Measurements from ENCODE around the gene OR4F15.

The OR4F15 gene

DNA sequence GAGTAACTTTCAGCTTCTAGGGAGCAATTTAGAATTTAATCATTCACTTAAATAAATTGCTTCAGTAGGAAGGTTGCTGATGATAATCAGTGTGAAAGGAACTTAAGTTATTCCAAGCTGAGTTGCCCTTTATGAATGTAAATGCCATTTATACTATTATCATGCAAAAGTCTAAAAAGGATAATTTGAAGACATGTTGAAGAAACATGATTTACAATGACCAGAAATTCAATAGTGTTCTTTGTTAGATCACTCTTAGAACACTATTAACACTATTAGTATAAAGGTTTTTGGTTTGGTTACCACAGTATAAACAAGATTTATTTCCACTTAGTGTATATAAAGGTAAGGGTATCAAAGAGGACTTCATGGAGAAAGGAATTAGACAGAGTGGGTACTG lies 7.1 kb upstream of the OR4F15 start:
- DNase-seq, result no peak

DNA sequence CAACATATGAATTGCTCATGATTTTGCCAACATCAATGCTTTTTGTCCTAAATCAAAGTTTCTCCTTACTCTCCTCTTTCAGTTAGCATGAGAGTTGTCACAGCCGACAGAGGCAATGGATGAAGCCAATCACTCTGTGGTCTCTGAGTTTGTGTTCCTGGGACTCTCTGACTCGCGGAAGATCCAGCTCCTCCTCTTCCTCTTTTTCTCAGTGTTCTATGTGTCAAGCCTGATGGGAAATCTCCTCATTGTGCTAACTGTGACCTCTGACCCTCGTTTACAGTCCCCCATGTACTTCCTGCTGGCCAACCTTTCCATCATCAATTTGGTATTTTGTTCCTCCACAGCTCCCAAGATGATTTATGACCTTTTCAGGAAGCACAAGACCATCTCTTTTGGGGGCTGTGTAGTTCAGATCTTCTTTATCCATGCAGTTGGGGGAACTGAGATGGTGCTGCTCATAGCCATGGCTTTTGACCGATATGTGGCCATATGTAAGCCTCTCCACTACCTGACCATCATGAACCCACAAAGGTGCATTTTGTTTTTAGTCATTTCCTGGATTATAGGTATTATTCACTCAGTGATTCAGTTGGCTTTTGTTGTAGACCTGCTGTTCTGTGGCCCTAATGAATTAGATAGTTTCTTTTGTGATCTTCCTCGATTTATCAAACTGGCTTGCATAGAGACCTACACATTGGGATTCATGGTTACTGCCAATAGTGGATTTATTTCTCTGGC lies 6.2 kb upstream of the OR4F15 start:
- DNase-seq, result no peak

DNA sequence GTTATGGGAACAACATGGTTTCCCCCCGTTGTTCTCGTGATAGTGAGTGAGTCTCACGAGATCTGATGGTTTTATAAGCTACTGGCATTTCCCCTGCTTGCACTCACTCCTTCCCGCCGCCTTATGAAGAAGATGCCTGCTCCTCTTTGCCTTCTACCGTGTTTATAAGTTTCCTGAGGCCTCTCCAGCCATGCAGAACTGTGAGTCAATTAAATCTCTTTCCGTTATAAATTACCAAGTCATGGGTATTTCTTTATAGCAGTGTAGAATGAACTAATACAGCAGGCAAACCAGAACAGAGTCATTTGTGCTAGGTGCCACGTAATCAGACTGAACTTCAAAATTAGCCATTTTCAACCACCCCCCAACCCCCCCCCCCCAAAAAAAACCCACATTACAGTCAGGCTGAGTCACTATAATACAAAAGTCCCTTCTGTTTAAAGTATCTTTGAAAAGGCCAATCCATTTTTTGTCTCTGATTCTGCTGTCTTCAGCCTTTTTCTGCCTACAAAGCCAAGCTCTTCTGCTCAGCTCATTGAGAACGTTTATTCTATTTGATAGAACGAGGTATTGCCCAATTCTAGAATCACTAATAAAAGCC lies 4.6 kb upstream of the OR4F15 start:
- no peak for DNase-seq

DNA sequence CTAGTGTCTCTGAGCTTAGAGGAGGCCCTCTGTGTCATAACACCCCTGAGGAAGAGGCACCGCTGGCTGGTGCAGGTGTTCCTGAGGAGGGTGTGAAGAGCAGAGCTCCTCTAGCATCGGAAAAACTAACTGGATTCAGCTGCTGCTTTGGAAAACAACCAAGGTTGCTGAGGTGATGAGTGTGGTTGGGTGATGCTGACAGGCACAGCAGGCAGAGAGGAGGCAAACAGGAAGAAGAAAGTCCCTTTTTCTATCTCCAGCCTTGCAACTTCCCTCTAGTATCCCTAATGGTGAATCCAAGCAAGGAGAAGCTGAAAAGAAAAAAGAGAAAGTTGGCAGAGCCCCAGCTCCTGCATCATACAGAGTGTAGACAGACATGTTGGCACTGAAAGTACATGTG lies 3.8 kb upstream of the OR4F15 start:
- DNase-seq, result no peak

DNA sequence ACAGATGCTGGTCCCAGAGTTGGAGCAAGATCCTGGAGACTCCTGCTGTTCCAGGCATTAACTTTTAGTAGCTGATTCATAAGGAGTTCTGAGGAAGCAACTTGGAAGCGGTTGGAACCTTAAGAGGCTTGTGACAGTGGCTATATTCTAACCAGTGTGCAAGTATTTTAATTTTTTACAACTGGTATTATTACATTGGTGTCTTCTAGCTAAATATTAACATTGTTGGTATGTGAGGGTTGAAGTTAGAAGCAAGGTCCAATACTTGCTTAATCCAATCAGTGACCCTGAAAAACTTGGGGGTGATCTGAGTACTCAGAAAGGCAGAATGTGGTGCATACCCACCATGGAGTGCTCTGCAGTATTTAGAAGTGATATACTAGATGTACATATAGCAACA lies 1.5 kb upstream of the OR4F15 start:
- no peak for DNase-seq

DNA sequence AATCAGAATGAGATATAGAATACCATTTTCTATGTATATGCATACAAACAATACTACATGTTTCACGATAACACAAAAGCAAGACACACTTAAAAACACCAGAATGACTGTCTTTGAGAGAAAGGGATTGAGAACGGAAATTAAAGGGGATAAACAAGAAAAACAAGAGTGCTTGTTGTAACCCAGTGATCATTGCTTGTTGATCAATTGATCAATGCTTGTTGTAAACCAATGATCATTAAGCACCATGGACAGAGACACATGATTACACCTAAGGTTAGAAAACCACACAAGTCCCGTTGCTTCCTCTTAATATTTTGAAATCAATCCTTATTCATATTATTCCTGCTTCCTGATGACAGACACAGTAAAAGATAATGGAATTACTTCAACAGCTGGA lies 1.1 kb upstream of the OR4F15 start:
- DNase-seq, result no peak

DNA sequence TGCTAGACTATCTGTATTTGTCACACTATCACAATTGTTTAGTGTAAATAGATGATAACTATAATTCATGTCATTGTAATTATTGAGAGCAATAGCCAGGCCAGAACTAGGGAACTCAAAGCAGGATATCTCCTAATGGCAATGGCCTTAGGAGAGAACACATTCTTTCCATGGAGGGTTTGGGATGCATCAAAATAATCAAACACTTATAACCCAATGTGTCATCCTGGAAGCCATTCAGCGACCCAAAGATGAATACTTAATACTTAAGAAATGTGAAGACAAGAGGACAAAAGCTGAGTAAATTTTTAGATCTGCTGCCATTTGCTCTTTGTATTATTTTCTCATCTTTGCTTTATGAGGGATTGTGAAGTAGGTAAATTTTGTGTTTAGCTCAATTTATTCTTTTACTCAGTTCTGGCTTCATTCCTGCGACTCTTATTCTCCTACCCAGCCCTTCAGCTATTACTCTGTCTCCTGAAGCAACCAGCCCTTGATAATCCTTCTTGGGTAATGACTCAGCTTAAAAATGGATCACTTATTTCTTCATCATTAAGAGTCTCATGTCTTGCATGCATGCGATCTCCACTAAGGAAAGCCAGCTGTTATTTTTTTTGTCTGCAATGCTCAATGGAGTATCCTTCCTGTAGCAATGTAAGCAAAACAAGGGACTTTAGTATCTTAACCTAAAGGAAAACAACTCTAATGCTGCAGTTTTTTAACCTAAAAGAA lies 2.0 kb downstream of the OR4F15 start:
- no peak for DNase-seq

DNA sequence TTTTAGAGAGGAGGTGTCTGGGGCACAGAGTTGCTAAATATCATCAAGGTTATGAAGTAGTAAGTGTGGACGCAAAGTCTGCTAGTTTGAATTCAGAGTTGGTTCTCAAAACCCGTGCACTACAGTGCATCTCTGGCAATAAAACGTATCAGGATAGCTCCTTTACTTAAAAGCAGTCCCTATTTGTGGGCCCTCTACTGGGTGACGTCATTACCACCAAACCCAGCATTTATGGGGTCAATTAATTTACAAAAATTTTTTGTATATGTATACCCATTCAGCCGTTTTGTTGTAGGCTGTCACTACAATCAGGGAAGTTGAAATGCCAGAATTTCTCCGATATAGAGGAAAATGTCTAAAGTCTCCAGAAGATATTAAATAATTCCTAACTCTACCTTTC lies 8.8 kb downstream of the OR4F15 start:
- no peak for DNase-seq

DNA sequence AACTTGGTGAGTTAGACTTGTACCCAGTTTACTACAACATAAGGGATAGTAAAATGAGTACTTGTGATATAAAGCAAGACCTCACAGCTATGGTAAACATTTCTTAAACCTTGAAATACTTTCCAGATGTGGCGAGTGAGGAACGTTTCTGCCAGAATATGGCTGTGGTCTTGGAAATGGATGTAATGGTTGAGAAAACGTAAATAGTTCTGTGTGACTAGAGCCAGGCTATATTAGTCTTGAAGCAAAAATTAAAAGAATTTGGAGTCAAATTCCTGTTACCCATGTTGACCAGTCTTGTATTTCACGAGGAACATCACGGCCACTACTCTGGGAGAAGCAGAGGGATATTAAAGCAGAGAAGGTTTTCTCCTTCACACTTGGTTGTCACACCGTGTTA lies 15.3 kb downstream of the OR4F15 start:
- no peak for DNase-seq

DNA sequence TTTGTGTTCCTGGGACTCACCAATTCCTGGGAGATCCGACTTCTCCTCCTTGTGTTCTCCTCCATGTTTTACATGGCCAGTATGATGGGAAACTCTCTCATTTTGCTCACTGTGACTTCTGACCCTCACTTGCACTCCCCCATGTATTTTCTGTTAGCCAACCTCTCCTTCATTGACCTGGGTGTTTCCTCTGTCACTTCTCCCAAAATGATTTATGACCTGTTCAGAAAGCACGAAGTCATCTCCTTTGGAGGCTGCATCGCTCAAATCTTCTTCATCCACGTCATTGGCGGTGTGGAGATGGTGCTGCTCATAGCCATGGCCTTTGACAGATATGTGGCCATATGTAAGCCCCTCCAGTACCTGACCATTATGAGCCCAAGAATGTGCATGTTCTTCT lies 16.8 kb downstream of the OR4F15 start:
- DNase-seq, result no peak

DNA sequence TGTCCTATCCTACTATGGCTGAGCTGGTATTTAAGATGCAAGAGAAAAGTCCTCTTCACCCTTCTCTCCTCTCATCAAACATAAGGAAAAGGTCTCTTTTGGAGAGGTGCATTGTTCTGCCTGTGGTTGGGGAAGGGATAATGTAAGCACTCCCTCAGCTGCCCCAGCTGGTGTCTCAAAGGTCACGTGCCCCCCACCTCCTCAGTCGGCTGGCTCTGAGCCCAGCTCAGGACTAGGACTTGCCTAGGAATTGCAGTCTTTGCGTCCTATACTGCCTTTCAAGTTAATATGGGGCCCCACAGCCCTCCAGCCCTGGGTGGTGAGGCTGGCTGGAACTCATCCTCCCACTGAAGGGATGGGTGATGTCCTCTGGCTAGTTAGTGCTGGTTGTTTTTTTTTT lies 29.7 kb downstream of the OR4F15 start:
- no peak for DNase-seq

DNA sequence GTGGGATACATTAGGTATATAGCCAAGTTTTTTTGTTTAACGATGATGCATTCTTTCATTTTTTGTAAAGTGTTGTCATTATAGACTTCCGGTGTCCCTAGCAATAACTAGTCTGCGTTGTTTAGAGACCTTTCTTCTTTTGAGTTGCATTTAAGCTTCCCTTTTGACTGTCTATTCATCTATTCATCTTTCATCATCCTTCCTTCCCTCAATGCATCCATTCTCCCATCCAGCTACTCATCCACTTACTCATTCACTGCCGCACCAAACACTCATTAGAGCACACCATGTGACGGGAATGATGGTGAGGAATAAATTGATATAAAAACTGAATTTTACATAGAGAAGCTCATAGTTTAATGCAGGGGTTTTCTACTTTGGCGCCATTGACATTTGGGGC lies 32.9 kb downstream of the OR4F15 start:
- DNase-seq, result no peak

DNA sequence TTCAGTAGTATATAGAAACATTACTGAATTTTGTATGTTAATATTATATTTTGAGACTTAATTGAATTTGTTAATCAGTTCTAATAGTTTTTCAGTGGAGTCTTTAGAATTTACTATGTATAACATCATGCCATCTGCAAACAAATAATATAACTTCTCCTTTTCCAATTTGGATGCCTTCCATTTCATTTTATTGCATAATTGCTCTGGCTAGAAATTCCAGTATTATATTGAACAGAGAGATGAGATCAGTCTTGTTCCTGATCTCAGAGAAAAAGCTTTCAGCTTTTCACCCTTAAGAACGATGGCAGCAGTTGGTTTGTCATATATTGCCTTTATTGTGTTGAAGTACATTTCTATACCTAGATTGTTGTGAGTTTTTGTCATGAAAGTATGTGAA lies 40.4 kb downstream of the OR4F15 start:
- no peak for DNase-seq

Measured in central memory CD4-positive, alpha-beta T cell (primary cell).